Esophagus muscularis mucosa (tissue), 4 donors: ENCODE measurements around the gene RPL28. TPM values are rescaled to one million over a fixed set of nuclear protein-coding genes. Genes with fewer than 3 reads are reported as not detected.

Source experiments
- DNase-seq: peaks from one replicate; pipeline ENCODE4 v3.0.0-alpha.2; 2017; ENCODE audit errors: extremely low spot score
- H3K27ac ChIP-seq, 4 donors: fragments of 200-600 bp; sonication (generic); replicated peaks in 1 of 4; 1 replicate in 3 of 4; 2 replicates in 1 of 4; pipeline ENCODE4 v1.5.1; 2016 to 2019; ENCODE audit warnings: mild to moderate bottlenecking in 1 of 4
- H3K27me3 ChIP-seq, 4 donors: fragments of 200-600 bp; sonication (generic); one replicate each; pipeline versions ENCODE4 v1.5.1 to v1.6.0; 2016 to 2019
- H3K36me3 ChIP-seq, 4 donors: fragments of 200-600 bp; sonication (generic); one replicate each; pipeline ENCODE4 v1.5.1; 2016 to 2019
- H3K4me1 ChIP-seq, 4 donors: fragments of 200-600 bp; sonication (generic); one replicate each; pipeline ENCODE4 v1.5.1; 2016 to 2019
- H3K4me3 ChIP-seq, 4 donors: fragments of 200-600 bp; sonication (generic); 1 replicate in 2 of 4; 2 replicates in 2 of 4; pipeline ENCODE4 v1.5.1; 2016 to 2019; ENCODE audit warnings: mild to moderate bottlenecking in 4 of 4, moderate library complexity in 1 of 4
- H3K9me3 ChIP-seq, 4 donors: fragments of 200-600 bp; sonication (generic); 1 replicate in 3 of 4; 2 replicates in 1 of 4; pipeline ENCODE4 v1.5.1; 2016 to 2019
- EP300 ChIP-seq: sonication (generic); formaldehyde crosslinking; IDR thresholded peaks from one replicate; pipeline ENCODE4 v1.6.1; 2017; ENCODE audit warnings: antibody characterized with exemption
- POLR2A ChIP-seq: fragments of 450-650 bp; IDR thresholded peaks from one replicate; pipeline ENCODE4 v1.6.1; 2017; ENCODE audit warnings: antibody characterized with exemption, moderate library complexity, mild to moderate bottlenecking, low read depth
- POLR2AphosphoS5 ChIP-seq, 2 donors: sonication (generic); formaldehyde crosslinking; IDR thresholded peaks; one replicate each; pipeline ENCODE4 v1.6.1; 2017; ENCODE audit warnings: antibody characterized with exemption in 2 of 2
- WGBS: methylation state at CpG from one replicate; pipeline ENCODE4 v1.1.5; 2018; 5-methylcytosine and 5-hydroxymethylcytosine counted together
- intact Hi-C: fragments of 100-400 bp; cut with DNase I; formaldehyde crosslinking; loops from one replicate; pipeline ENCODE4 v1.15.1; 2023
- total RNA-seq, 4 donors: library from RNA; depleted of rRNA; stranded (reverse); fragments of >200 nt; gene quantifications; one replicate each; pipeline versions ENCODE4 v1.1.0 to v1.2.1, GENCODE V29; 2016
- TF ChIP-seq, protein P1 (sequence below), 3 experiments: fragments of 200-600 bp in 2 of 3; fragments of 450-650 bp in 1 of 3; sonication (generic) in 2 of 3; IDR thresholded peaks; one replicate each; pipeline ENCODE4 v1.5.1; 2017 to 2019; ENCODE audit warnings: antibody characterized with exemption in 3 of 3, mild to moderate bottlenecking in 2 of 3, moderate library complexity in 1 of 3

RPL28 gene
- total RNA-seq, 4 donors from 2014 or later, result 263 to 419 (median 369) TPM

DNA sequence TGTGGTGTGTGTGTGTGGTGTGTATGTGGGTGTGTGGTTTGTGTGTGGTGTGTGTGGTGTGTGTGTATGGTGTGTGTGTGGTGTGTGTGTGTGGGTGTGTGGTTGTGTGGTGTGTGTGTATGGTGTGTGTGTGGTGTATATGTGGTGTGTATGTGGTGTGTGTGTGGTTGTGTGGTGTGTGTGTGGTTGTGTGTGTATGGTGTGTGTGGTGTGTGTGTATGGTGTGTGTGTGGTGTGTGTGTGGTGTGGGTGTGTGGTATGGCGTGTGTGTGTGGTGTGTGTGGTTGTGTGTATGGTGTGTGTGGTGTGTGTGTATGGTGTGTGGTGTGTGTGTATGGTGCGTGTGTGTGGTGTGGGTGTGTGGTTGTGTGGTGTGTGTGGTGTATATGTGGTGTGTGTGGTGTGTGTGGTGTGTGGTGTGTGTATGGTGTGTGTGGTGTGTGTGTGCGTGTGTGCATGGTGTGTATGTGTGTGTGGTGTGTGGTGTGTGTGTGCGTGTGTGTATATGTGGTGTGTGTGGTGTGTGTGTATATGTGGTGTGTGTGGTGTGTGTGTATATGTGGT, 48.7 kb downstream of the RPL28 start:
- H3K4me3 ChIP-seq, result no peak overlapping the region
- H3K4me1 ChIP-seq, result peaks cover 0 to 13% (median 4%) of the 10 kb centered on the region in 4 donors
- no peaks in the 10 kb centered on the region for H3K9me3 ChIP-seq
- no peaks in the 10 kb centered on the region for H3K36me3 ChIP-seq
- 66% methylated on average over 4 of the region's 4 CpGs for WGBS
- TF ChIP-seq EP300, result no peak
- no peak for DNase-seq
- intact Hi-C loops, result no loop called here
- H3K27ac ChIP-seq, result no peak overlapping the region
- H3K27me3 ChIP-seq, result peaks cover 7 to 93% (median 48%) of the 10 kb centered on the region in 4 donors

DNA sequence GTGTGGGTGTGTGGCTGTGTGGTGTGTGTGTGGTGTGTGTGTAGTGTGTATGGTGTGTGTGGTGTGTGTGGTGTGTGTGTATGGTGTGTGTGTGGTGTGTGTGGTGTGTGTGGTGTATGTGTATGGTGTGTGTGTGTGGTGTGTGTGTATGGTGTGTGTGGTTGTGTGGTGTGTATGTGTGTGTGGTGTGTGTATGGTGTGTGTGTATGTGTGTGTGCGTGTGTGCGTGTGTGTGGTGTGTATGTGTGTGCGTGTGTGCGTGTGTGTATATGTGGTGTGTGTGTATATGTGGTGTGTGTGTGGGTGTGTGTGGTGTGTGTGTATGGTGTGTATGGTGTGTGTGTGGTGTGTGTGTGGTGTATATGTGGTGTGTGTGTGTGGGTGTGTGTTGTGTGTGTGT, 49.3 kb downstream of the RPL28 start:
- TF ChIP-seq EP300 (no peak), POLR2AphosphoS5 (IDR thresholded peaks at IDR 0.05) (no peak), POLR2A (no peak)
- TF ChIP-seq, protein P1, sequence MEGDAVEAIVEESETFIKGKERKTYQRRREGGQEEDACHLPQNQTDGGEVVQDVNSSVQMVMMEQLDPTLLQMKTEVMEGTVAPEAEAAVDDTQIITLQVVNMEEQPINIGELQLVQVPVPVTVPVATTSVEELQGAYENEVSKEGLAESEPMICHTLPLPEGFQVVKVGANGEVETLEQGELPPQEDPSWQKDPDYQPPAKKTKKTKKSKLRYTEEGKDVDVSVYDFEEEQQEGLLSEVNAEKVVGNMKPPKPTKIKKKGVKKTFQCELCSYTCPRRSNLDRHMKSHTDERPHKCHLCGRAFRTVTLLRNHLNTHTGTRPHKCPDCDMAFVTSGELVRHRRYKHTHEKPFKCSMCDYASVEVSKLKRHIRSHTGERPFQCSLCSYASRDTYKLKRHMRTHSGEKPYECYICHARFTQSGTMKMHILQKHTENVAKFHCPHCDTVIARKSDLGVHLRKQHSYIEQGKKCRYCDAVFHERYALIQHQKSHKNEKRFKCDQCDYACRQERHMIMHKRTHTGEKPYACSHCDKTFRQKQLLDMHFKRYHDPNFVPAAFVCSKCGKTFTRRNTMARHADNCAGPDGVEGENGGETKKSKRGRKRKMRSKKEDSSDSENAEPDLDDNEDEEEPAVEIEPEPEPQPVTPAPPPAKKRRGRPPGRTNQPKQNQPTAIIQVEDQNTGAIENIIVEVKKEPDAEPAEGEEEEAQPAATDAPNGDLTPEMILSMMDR (IDR thresholded peaks at IDR 0.05), result no peak
- Histone ChIP-seq H3K27ac (no peak overlapping the region), H3K36me3 (no peaks in the 10 kb centered on the region), H3K4me3 (no peak overlapping the region), H3K4me1 (peaks cover 0 to 13% (median 4%) of the 10 kb centered on the region in 4 donors), H3K9me3 (no peaks in the 10 kb centered on the region), H3K27me3 (peaks cover 7 to 93% (median 52%) of the 10 kb centered on the region in 4 donors)
- no peak for DNase-seq
- intact Hi-C loops, result no loop called here
- 92% methylated on average over 4 of the region's 4 CpGs for WGBS

DNA sequence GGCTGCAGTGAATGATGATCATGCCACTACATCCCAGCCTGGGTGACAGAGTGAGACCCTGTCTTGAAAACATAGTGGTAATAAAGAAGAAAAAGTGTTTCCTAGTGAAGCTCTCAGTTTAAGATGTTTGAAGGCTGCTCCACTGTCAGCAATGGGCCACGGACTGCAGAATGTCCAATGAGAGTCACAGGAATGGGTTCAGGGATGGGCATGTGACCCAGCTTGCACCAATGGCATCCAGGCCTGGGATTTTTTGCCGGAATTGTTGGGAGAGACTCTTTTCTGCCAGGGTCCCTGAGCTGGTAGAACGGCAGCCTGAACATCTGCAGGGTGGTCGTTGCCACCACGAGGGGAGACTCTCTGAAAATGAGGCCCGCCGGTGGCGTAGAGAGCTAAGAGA, 51.1 kb downstream of the RPL28 start:
- no peaks in the 10 kb centered on the region for H3K9me3 ChIP-seq
- TF ChIP-seq POLR2A, result no peak
- no peak for TF ChIP-seq EP300
- no peak for TF ChIP-seq POLR2AphosphoS5 (IDR thresholded peaks at IDR 0.05)
- TF ChIP-seq, protein P1 (IDR thresholded peaks at IDR 0.05), result no peak
- no peaks in the 10 kb centered on the region for H3K36me3 ChIP-seq
- peaks cover 12 to 93% (median 64%) of the 10 kb centered on the region in 4 donors for H3K27me3 ChIP-seq
- no peak for DNase-seq
- 46% methylated on average over 4 of the region's 8 CpGs for WGBS
- H3K4me1 ChIP-seq, result peaks cover 8 to 31% (median 18%) of the 10 kb centered on the region in 4 donors
- H3K4me3 ChIP-seq, result no peak overlapping the region
- intact Hi-C loops, result no loop called here
- H3K27ac ChIP-seq, result no peak overlapping the region

DNA sequence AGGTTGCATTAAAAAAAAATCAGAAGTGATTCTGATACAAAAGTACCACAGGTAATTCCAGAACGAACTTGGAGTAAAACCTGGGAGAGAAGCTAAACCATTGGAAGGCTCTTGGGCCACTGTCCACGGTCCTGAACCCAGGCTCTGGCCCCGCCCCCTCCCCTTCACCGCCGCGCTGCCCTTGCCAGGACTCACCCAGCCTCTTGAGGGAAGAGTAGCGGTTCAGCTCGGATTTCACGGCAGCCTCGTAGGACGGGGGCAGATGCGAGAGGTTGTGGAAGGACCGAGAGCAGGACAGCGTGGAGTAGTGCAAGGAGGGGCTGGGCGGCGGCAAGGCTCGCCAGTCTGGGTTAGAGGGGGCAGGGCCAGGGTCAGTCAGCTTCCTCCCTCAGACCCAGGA, 51.7 kb downstream of the RPL28 start:
- no peak overlapping the region for H3K4me3 ChIP-seq
- no peak overlapping the region for H3K27ac ChIP-seq
- DNase-seq, result no peak
- H3K36me3 ChIP-seq, result no peaks in the 10 kb centered on the region
- no peaks in the 10 kb centered on the region for H3K9me3 ChIP-seq
- no peak for TF ChIP-seq POLR2AphosphoS5 (IDR thresholded peaks at IDR 0.05)
- TF ChIP-seq, protein P1 (IDR thresholded peaks at IDR 0.05), result no peak
- no peak for TF ChIP-seq EP300
- TF ChIP-seq POLR2A, result no peak
- H3K27me3 ChIP-seq, result peaks cover 12 to 93% (median 64%) of the 10 kb centered on the region in 4 donors
- WGBS, result 3% methylated on average over 16 of the region's 17 CpGs
- intact Hi-C loops, result no loop called here
- peaks cover 10 to 37% (median 24%) of the 10 kb centered on the region in 4 donors for H3K4me1 ChIP-seq

DNA sequence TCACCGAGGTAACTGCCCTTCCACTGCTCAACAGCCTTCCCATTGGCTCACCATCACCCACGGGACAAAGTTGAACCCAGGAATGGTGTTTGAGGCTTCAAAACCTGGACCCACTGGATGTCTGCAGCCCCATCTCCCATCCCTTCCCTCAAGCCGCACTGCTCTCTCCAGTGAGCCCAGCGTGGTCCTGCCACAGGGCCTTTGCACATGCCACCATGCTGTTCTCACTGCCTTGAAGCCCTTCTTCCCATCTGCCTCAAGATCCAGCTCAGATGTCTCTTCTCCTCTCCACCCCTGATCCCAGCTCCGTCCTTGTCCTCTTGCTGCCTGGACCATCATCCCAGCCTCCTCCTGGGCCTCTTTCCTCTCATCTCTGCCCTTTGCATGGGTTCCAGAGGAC, 53.3 kb downstream of the RPL28 start:
- Histone ChIP-seq H3K9me3 (no peaks in the 10 kb centered on the region), H3K27me3 (peaks cover 5 to 93% (median 60%) of the 10 kb centered on the region in 4 donors), H3K36me3 (no peaks in the 10 kb centered on the region), H3K27ac (no peak overlapping the region), H3K4me3 (no peak overlapping the region), H3K4me1 (peaks cover 10 to 40% (median 31%) of the 10 kb centered on the region in 4 donors)
- TF ChIP-seq, protein P1 (IDR thresholded peaks at IDR 0.05), result no peak
- TF ChIP-seq EP300 (no peak), POLR2A (no peak), POLR2AphosphoS5 (IDR thresholded peaks at IDR 0.05) (no peak)
- 76% methylated on average over 5 of the region's 5 CpGs for WGBS
- no peak for DNase-seq
- intact Hi-C loops, result no loop called here
